IPS-18a (cell line): Measurements from ENCODE around the gene ATF7.
A peak's percentile ranks its signal among the peaks of the same experiment; 100 is the strongest.
"Not testable (repeated sequence)": the region's sequence is repeated elsewhere in the genome, so short reads cannot be mapped to it uniquely, and the experiment has no call there.

Source experiments
- H3K27ac ChIP-seq: one replicate; pipeline ENCODE4 v1.5.1; 2013; ENCODE audit warnings: low read length
- H3K27me3 ChIP-seq: one replicate; pipeline ENCODE4 v1.6.1; 2013; ENCODE audit warnings: mild to moderate bottlenecking, low read length; ENCODE audit not compliant: control insufficient read depth, insufficient read depth
- H3K36me3 ChIP-seq: one replicate; pipeline ENCODE4 v1.6.1; 2013; ENCODE audit warnings: low read depth, low read length; ENCODE audit not compliant: control insufficient read depth
- H3K4me1 ChIP-seq: one replicate; pipeline ENCODE4 v1.6.1; 2013; ENCODE audit warnings: low read depth, low read length; ENCODE audit not compliant: control insufficient read depth
- H3K4me3 ChIP-seq: one replicate; pipeline ENCODE4 v1.5.1; 2013; ENCODE audit warnings: low read length
- H3K9ac ChIP-seq: one replicate; pipeline ENCODE4 v1.6.1; 2013; ENCODE audit warnings: mild to moderate bottlenecking, low read length, moderate library complexity
- H3K9me3 ChIP-seq: one replicate; pipeline ENCODE4 v1.6.1; 2013; ENCODE audit warnings: low read depth, low read length; ENCODE audit not compliant: control insufficient read depth

Gene ATF7

DNA sequence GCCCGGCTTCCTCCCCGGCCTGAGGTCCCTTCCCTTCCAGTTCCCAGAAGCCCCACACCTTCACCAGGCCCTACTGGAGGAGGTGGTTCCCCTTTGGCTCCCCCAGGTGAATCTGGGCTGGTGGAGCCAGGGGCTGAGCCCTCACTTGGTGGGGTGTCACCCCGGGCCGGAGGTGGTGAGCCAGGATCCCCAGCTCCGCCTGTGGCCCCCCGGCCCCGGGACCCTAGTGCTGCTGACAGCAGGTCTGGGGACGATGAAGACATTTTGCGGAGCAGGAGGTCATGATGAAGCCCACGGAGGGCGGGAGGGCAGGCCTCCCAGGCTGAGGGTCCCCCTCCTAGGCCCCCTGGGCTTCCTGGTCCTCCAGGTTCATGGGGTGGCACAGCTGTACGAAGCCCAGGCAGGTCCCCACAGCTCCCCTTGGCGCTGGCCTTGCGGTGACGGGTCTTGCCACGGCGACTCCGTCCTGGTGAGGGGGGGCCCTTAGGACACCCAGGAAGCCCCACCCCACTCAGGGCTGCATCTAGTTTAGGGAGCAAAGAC lies 143.5 kb downstream of the ATF7 start:
- peaks cover 64% of the 10 kb centered on the region for H3K36me3 ChIP-seq
- no peak overlapping the region for H3K27ac ChIP-seq
- H3K4me3 ChIP-seq: no peak overlapping the region

DNA sequence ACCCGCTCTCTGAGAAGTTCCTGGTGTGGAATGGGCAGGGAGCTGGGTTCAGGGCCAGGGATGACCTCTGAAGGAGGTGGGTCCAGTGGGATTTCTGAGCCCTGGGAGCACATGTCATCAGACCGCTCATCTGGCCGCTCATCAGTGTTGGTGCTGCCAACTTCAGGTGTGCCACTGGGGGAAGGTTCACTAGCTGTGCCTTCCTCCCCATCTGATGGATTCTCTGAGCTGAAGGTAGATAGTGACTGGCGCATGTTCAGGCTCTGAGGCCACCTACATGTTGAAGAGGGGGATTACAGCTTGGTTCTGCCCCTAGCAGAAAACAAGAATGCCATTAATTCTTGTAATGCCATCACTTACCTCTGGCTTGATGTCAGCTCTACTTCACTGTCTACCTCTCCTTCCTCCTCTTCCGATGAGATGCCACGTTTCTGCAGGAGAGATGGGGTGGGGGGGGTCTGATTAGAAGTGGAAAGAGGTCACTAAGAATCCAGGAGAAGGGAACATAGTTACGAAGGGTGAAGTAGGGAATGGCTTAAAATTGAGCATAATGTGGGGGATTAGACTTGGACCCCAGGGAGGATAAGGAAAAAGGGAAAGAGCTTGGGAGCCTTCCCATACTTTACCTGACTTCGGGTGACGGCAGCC lies 144.1 kb downstream of the ATF7 start:
- peaks cover 68% of the 10 kb centered on the region for H3K36me3 ChIP-seq
- H3K27ac ChIP-seq: no peak overlapping the region
- no peaks in the 10 kb centered on the region for H3K27me3 ChIP-seq
- H3K9ac ChIP-seq: no peak overlapping the region
- no peak overlapping the region for H3K4me3 ChIP-seq
- H3K4me1 ChIP-seq: no peaks in the 10 kb centered on the region
- H3K9me3 ChIP-seq: no peaks in the 10 kb centered on the region

More for the DNA sequence above, 143.5 kb downstream of the ATF7 start:
- Histone ChIP-seq H3K9ac (no peak overlapping the region), H3K27me3 (no peaks in the 10 kb centered on the region), H3K4me1 (no peaks in the 10 kb centered on the region), H3K9me3 (no peaks in the 10 kb centered on the region)

- peaks cover 75% of the 10 kb centered on the region for H3K36me3 ChIP-seq
- not testable (repeated sequence) for H3K4me1 ChIP-seq, H3K27ac ChIP-seq, H3K9me3 ChIP-seq, H3K27me3 ChIP-seq, H3K4me3 ChIP-seq, H3K9ac ChIP-seq
Observed at GRCh38 chr12:53481458-53481857, 144.7 kb downstream of the ATF7 start.

- H3K9ac ChIP-seq: no peak overlapping the region
- no peaks in the 10 kb centered on the region for H3K4me1 ChIP-seq
- H3K36me3 ChIP-seq: peaks cover 79% of the 10 kb centered on the region
- H3K27me3 ChIP-seq: no peaks in the 10 kb centered on the region
- H3K9me3 ChIP-seq: no peaks in the 10 kb centered on the region
- no peak overlapping the region for H3K4me3 ChIP-seq
- no peak overlapping the region for H3K27ac ChIP-seq
Observed at GRCh38 chr12:53480491-53481442, 145.4 kb downstream of the ATF7 start.

DNA sequence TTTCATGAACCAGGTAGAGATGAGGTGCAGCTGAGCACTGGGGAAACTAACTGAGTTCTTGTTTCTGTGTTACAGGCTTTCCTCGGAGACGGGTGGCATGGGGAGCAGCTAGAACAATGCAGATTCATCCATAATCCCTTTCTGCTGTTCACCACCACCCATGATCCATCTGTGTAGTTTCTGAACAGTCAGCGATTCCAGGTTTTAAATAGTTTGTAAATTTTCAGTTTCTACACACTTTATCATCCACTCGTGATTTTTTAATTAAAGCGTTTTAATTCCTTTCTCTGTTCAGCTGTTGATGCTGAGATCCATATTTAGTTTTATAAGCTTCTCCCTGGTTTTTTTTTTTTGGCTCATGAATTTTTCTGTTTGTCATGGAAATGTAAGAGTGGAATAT lies 146.9 kb downstream of the ATF7 start:
- Histone ChIP-seq H3K4me3 (no peak overlapping the region), H3K4me1 (no peaks in the 10 kb centered on the region), H3K36me3 (peaks cover 79% of the 10 kb centered on the region), H3K27ac (no peak overlapping the region), H3K9ac (no peak overlapping the region), H3K27me3 (no peaks in the 10 kb centered on the region), H3K9me3 (no peaks in the 10 kb centered on the region)

DNA sequence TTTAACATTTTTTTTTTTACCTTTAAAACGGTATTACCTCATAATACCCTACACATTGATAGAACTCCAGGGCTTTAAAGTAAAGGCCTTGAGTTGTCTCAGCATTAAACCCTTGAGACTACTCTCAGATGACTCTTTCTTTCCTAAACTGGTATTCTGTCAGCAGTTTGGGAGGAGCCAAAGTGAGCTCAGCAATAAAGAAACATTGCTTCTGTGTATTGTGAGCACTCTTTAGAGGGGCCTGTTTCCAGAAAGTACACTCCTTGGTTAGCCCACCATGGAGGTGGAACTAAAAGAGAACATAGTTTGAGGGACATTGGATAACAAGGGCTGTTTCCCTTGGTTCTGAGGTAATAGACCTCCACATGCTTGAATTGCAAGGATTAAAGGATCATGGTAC lies 147.3 kb downstream of the ATF7 start:
- H3K27ac ChIP-seq: no peak overlapping the region
- H3K9ac ChIP-seq: no peak overlapping the region
- H3K36me3 ChIP-seq: peaks cover 79% of the 10 kb centered on the region
- no peaks in the 10 kb centered on the region for H3K4me1 ChIP-seq
- no peaks in the 10 kb centered on the region for H3K27me3 ChIP-seq
- H3K4me3 ChIP-seq: no peak overlapping the region
- no peaks in the 10 kb centered on the region for H3K9me3 ChIP-seq

DNA sequence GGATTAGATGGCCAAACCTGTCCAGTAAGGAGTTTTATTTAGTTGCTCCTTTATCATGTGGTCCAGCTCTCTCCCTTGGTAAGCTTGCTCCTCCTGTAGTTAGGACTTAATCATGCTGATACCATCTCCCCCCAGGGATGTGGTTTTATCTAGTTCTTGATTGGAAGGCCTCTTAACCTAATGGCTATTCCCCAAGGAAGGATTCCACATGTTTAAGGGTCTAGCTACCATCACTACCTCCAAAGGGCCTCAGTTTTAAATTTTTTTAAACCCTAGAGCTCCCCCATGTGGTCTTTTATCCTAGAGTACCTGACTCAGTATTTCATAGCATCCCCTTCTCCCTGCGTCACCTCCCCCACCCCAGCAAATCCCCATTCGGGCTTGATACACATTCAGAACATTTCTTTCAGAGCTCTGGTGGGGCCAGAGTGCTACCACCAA lies 149.4 kb downstream of the ATF7 start:
- no peak overlapping the region for H3K4me3 ChIP-seq
- peak overlapping the region; percentile 20 for H3K27ac ChIP-seq
- no peaks in the 10 kb centered on the region for H3K4me1 ChIP-seq
- H3K9ac ChIP-seq: no peak overlapping the region
- peaks cover 92% of the 10 kb centered on the region for H3K36me3 ChIP-seq
- no peaks in the 10 kb centered on the region for H3K9me3 ChIP-seq
- H3K27me3 ChIP-seq: no peaks in the 10 kb centered on the region

DNA sequence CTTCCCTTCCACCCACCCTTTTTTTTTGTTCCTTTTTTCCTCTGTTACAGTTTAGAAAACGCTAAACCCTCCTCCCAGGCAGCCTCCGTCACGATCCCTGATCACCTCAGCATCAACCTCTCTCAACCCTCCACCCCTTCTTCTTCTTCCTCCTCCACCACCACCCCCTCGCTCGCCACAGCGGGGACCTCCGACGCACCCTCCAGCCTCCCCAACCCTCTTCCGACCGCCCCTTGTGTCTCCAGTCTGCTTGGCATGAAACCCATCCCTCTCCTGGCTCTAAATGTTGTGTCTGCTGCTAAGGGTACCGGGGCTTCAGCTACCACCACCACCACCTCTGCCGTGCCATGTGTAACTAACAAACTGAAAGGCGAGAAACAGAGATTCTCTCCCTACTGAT lies 151.4 kb downstream of the ATF7 start:
- no peaks in the 10 kb centered on the region for H3K9me3 ChIP-seq
- no peaks in the 10 kb centered on the region for H3K4me1 ChIP-seq
- H3K36me3 ChIP-seq: peaks cover 97% of the 10 kb centered on the region
- no peak overlapping the region for H3K27ac ChIP-seq
- no peak overlapping the region for H3K9ac ChIP-seq
- H3K27me3 ChIP-seq: no peaks in the 10 kb centered on the region
- no peak overlapping the region for H3K4me3 ChIP-seq

- Histone ChIP-seq H3K27ac (no peak overlapping the region), H3K4me3 (no peak overlapping the region), H3K9me3 (no peaks in the 10 kb centered on the region), H3K9ac (no peak overlapping the region), H3K36me3 (peaks cover 97% of the 10 kb centered on the region), H3K27me3 (no peaks in the 10 kb centered on the region), H3K4me1 (no peaks in the 10 kb centered on the region)
Observed at GRCh38 chr12:53474077-53474476, 152.1 kb downstream of the ATF7 start.

DNA sequence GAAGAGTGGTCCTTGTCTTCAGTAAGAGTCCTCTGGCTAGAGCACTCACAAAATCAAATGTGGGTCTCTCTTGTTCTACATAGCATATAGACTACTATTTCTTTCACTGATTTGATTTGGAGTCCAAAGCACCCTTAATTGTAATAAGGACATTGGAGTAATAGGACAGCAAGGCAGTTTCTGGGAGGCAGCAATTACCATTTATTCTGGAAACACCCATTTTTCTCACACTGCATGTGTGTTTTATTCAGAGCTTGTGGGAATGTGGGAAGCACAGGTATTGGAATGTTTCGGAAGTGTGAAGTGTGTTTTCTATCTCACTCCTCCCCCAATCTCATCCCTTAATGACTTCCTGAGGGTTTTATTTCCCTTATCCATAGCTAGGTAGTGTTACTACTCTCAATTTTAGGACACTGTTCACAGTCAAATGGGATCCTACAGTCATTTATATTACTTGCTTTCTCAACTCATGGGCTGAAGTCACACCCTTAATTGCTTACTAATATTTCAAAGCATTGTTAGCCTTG lies 154.1 kb downstream of the ATF7 start:
- Histone ChIP-seq H3K4me3 (no peak overlapping the region), H3K9ac (no peak overlapping the region), H3K4me1 (no peaks in the 10 kb centered on the region), H3K36me3 (peaks cover 99% of the 10 kb centered on the region), H3K9me3 (no peaks in the 10 kb centered on the region), H3K27ac (no peak overlapping the region), H3K27me3 (no peaks in the 10 kb centered on the region)

- Histone ChIP-seq H3K36me3 (peaks cover 99% of the 10 kb centered on the region), H3K4me1 (peaks cover 5% of the 10 kb centered on the region), H3K27ac (no peak overlapping the region), H3K4me3 (no peak overlapping the region), H3K9me3 (no peaks in the 10 kb centered on the region), H3K27me3 (no peaks in the 10 kb centered on the region), H3K9ac (no peak overlapping the region)
Observed at GRCh38 chr12:53468282-53468681, 157.9 kb downstream of the ATF7 start.
